ENCODE data around the gene PRKAR1B.

PRKAR1B gene

GRCh38 chr7:716222-716621 lies 10.9 kb downstream of the PRKAR1B start:
- ChIA-PET CTCF (interaction anchor here (0.6 kb wide), 1 partner anchor 203 kb away, joined by 3 read pairs; no protein-coding TSS in a partner anchor), POLR2A (ENCODE audit: low non-redundant PET) (no interaction called here)
- peak overlapping the region; percentile 0 for H3K27ac ChIP-seq
- no peak for DNase-seq (ENCODE audit: low spot score)
- TF ChIP-seq, protein P1, sequence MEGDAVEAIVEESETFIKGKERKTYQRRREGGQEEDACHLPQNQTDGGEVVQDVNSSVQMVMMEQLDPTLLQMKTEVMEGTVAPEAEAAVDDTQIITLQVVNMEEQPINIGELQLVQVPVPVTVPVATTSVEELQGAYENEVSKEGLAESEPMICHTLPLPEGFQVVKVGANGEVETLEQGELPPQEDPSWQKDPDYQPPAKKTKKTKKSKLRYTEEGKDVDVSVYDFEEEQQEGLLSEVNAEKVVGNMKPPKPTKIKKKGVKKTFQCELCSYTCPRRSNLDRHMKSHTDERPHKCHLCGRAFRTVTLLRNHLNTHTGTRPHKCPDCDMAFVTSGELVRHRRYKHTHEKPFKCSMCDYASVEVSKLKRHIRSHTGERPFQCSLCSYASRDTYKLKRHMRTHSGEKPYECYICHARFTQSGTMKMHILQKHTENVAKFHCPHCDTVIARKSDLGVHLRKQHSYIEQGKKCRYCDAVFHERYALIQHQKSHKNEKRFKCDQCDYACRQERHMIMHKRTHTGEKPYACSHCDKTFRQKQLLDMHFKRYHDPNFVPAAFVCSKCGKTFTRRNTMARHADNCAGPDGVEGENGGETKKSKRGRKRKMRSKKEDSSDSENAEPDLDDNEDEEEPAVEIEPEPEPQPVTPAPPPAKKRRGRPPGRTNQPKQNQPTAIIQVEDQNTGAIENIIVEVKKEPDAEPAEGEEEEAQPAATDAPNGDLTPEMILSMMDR (conservative IDR thresholded peaks at IDR 0.05; ENCODE audit: low read depth), result no peak

- peak overlapping the region; percentile 34 for H3K27ac ChIP-seq
- ChIA-PET POLR2A (ENCODE audit: low non-redundant PET) (no interaction called here), CTCF (no interaction called here)
- no peak for DNase-seq (ENCODE audit: low spot score)
- TF ChIP-seq, protein P1 (conservative IDR thresholded peaks at IDR 0.05; ENCODE audit: low read depth), result no peak
Measured at GRCh38 chr7:714251-714671, 12.8 kb downstream of the PRKAR1B start.

GRCh38 chr7:713488-714230 lies 13.4 kb downstream of the PRKAR1B start:
- POLR2A ChIA-PET (ENCODE audit: low non-redundant PET), result no interaction called here
- H3K27ac ChIP-seq, result peak overlapping the region; percentile 34
- DNase-seq (ENCODE audit: low spot score), result no peak
- CTCF ChIA-PET, result no interaction called here
- TF ChIP-seq, protein P1 (conservative IDR thresholded peaks at IDR 0.05; ENCODE audit: low read depth), result no peak

GRCh38 chr7:713139-713457 lies 14.0 kb downstream of the PRKAR1B start:
- ChIA-PET CTCF (no interaction called here), POLR2A (ENCODE audit: low non-redundant PET) (no interaction called here)
- no peak overlapping the region for H3K27ac ChIP-seq
- DNase-seq (ENCODE audit: low spot score), result no peak
- TF ChIP-seq, protein P1 (conservative IDR thresholded peaks at IDR 0.05; ENCODE audit: low read depth), result no peak

- TF ChIP-seq, protein P1 (conservative IDR thresholded peaks at IDR 0.05; ENCODE audit: low read depth), result no peak
- DNase-seq (ENCODE audit: low spot score), result no peak
- ChIA-PET CTCF (no interaction called here), POLR2A (ENCODE audit: low non-redundant PET) (no interaction called here)
- H3K27ac ChIP-seq, result no peak overlapping the region
Measured at GRCh38 chr7:712381-713138, 14.5 kb downstream of the PRKAR1B start.

DNA sequence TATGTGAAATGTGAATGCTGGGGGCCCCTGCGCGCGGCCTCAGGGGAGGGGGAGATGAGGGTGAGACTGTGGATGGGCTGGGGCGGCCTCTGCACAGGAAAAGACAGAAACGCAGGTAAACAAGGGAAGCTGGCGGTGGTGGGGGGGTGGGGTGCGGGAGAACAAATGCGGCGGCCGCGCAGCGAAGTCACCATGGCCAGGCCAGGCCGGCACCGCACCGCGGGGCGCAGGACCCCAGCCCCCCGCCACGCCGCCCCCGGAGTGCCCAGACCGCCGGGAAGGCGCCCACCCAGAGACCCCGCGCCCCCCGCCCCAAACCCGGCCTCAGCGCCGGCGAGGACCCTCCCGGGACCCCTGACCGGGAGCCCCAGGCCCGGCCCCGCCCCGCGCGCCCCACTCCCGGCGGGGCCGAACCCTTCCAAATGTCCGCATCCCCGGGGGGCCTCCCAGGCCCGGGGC lies 15.1 kb downstream of the PRKAR1B start:
- ChIA-PET CTCF (no interaction called here), POLR2A (ENCODE audit: low non-redundant PET) (no interaction called here)
- TF ChIP-seq, protein P1 (conservative IDR thresholded peaks at IDR 0.05; ENCODE audit: low read depth), result no peak
- H3K27ac ChIP-seq, result no peak overlapping the region
- no peak for DNase-seq (ENCODE audit: low spot score)

All from RWPE1 (cell line).